ENCODE measurements around the gene KATNA1.

Gene KATNA1

GRCh38 chr6:149636124-149636523 is 12.4 kb downstream of the KATNA1 start:
- no peak overlapping the region for H2BK12ac ChIP-seq (ENCODE audit: low read length)
- no CpG with 5 or more reads among the region's 2 CpGs for WGBS (ENCODE audit: extremely low coverage, insufficient coverage, insufficient read length)
- H3K79me2 ChIP-seq (ENCODE audit: control insufficient read depth, insufficient read depth, low read length, poor library complexity), result no peaks in the 10 kb centered on the region
- DNase-seq, result peak in 1 of 2 donors; percentile 33
- no peak overlapping the region for H2AFZ ChIP-seq (ENCODE audit: insufficient read depth, low read length, poor library complexity)
- H2AK5ac ChIP-seq (ENCODE audit: low read length), result no peak overlapping the region
- no peak overlapping the region for H4K91ac ChIP-seq (ENCODE audit: low read depth, low read length)
- no peaks in the 10 kb centered on the region for H3K27me3 ChIP-seq (ENCODE audit: insufficient read depth, low read length)
- H2BK120ac ChIP-seq (ENCODE audit: insufficient read depth, low read length, poor library complexity), result no peak overlapping the region
- H3K4me2 ChIP-seq (ENCODE audit: low read length), result no peak overlapping the region
- no peak overlapping the region for H3K18ac ChIP-seq (ENCODE audit: low read length)
- H3K4me1 ChIP-seq (ENCODE audit: control insufficient read depth in 1 of 2, insufficient read depth in 2 of 2, low read length in 2 of 2), result no peaks in the 10 kb centered on the region
- no peak overlapping the region for H3K14ac ChIP-seq (ENCODE audit: low read length)
- H3K36me3 ChIP-seq (ENCODE audit: control insufficient read depth in 1 of 2, insufficient read depth in 2 of 2, low read length in 2 of 2), result peaks cover 2 to 4% of the 10 kb centered on the region in 2 experiments
- no peak overlapping the region for H4K12ac ChIP-seq (ENCODE audit: low read depth, low read length)
- no peak overlapping the region for H3K27ac ChIP-seq (ENCODE audit: low read depth, low read length)
- H2BK5ac ChIP-seq (ENCODE audit: low read depth, low read length, poor library complexity), result no peak overlapping the region
- H3K23ac ChIP-seq (ENCODE audit: low read length), result no peak overlapping the region
- H3K4ac ChIP-seq (ENCODE audit: low read depth, low read length), result no peak overlapping the region
- H3K4me3 ChIP-seq (ENCODE audit: low read depth, low read length), result no peak overlapping the region
- H3K9me3 ChIP-seq (ENCODE audit: insufficient read depth, low read depth, low read length), result no peaks in the 10 kb centered on the region
- H3K79me1 ChIP-seq (ENCODE audit: low read length), result no peaks in the 10 kb centered on the region
- H4K8ac ChIP-seq (ENCODE audit: low read depth, low read length), result no peak overlapping the region
- no peak overlapping the region for H3K9ac ChIP-seq (ENCODE audit: low read length)

- H2BK5ac ChIP-seq (ENCODE audit: low read depth, low read length, poor library complexity), result no peak overlapping the region
- H3K14ac ChIP-seq (ENCODE audit: low read length), result no peak overlapping the region
- H3K27me3 ChIP-seq (ENCODE audit: insufficient read depth, low read length), result no peaks in the 10 kb centered on the region
- no peaks in the 10 kb centered on the region for H3K79me1 ChIP-seq (ENCODE audit: low read length)
- no peak overlapping the region for H3K4ac ChIP-seq (ENCODE audit: low read depth, low read length)
- no peaks in the 10 kb centered on the region for H3K79me2 ChIP-seq (ENCODE audit: control insufficient read depth, insufficient read depth, low read length, poor library complexity)
- DNase-seq, result no peak
- no peak overlapping the region for H3K4me2 ChIP-seq (ENCODE audit: low read length)
- H3K36me3 ChIP-seq (ENCODE audit: control insufficient read depth in 1 of 2, insufficient read depth in 2 of 2, low read length in 2 of 2), result peaks cover 2 to 4% of the 10 kb centered on the region in 2 experiments
- no peak overlapping the region for H3K18ac ChIP-seq (ENCODE audit: low read length)
- no peaks in the 10 kb centered on the region for H3K9me3 ChIP-seq (ENCODE audit: insufficient read depth, low read depth, low read length)
- no peak overlapping the region for H3K23ac ChIP-seq (ENCODE audit: low read length)
- H4K8ac ChIP-seq (ENCODE audit: low read depth, low read length), result no peak overlapping the region
- H3K27ac ChIP-seq (ENCODE audit: low read depth, low read length), result no peak overlapping the region
- no peak overlapping the region for H3K4me3 ChIP-seq (ENCODE audit: low read depth, low read length)
- no peak overlapping the region for H2AFZ ChIP-seq (ENCODE audit: insufficient read depth, low read length, poor library complexity)
- H3K9ac ChIP-seq (ENCODE audit: low read length), result no peak overlapping the region
- no peaks in the 10 kb centered on the region for H3K4me1 ChIP-seq (ENCODE audit: control insufficient read depth in 1 of 2, insufficient read depth in 2 of 2, low read length in 2 of 2)
- H2AK5ac ChIP-seq (ENCODE audit: low read length), result no peak overlapping the region
- H4K91ac ChIP-seq (ENCODE audit: low read depth, low read length), result no peak overlapping the region
- no peak overlapping the region for H2BK120ac ChIP-seq (ENCODE audit: insufficient read depth, low read length, poor library complexity)
- H4K12ac ChIP-seq (ENCODE audit: low read depth, low read length), result no peak overlapping the region
- WGBS (ENCODE audit: extremely low coverage, insufficient coverage, insufficient read length), result no CpG with 5 or more reads among the region's 1 CpG
- H2BK12ac ChIP-seq (ENCODE audit: low read length), result no peak overlapping the region
Measured at GRCh38 chr6:149634315-149634714, 14.2 kb downstream of the KATNA1 start.

GRCh38 chr6:149628875-149629510 is 19.5 kb downstream of the KATNA1 start:
- Histone ChIP-seq H2AFZ (ENCODE audit: insufficient read depth, low read length, poor library complexity) (no peak overlapping the region), H2AK5ac (ENCODE audit: low read length) (no peak overlapping the region), H3K23ac (ENCODE audit: low read length) (no peak overlapping the region), H3K4me1 (ENCODE audit: control insufficient read depth in 1 of 2, insufficient read depth in 2 of 2, low read length in 2 of 2) (no peaks in the 10 kb centered on the region), H4K8ac (ENCODE audit: low read depth, low read length) (no peak overlapping the region), H3K27ac (ENCODE audit: low read depth, low read length) (no peak overlapping the region), H3K79me2 (ENCODE audit: control insufficient read depth, insufficient read depth, low read length, poor library complexity) (no peaks in the 10 kb centered on the region), H3K27me3 (ENCODE audit: insufficient read depth, low read length) (no peaks in the 10 kb centered on the region), H3K4me3 (ENCODE audit: low read depth, low read length) (no peak overlapping the region), H3K36me3 (ENCODE audit: control insufficient read depth in 1 of 2, insufficient read depth in 2 of 2, low read length in 2 of 2) (peaks cover 2% of the 10 kb centered on the region in 2 experiments), H3K4me2 (ENCODE audit: low read length) (no peak overlapping the region), H3K79me1 (ENCODE audit: low read length) (no peaks in the 10 kb centered on the region), H2BK5ac (ENCODE audit: low read depth, low read length, poor library complexity) (no peak overlapping the region), H2BK12ac (ENCODE audit: low read length) (no peak overlapping the region), H4K91ac (ENCODE audit: low read depth, low read length) (no peak overlapping the region), H3K14ac (ENCODE audit: low read length) (no peak overlapping the region), H4K12ac (ENCODE audit: low read depth, low read length) (no peak overlapping the region), H3K18ac (ENCODE audit: low read length) (no peak overlapping the region), H3K9me3 (ENCODE audit: insufficient read depth, low read depth, low read length) (no peaks in the 10 kb centered on the region), H3K9ac (ENCODE audit: low read length) (no peak overlapping the region), H3K4ac (ENCODE audit: low read depth, low read length) (no peak overlapping the region), H2BK120ac (ENCODE audit: insufficient read depth, low read length, poor library complexity) (no peak overlapping the region)
- no peak for DNase-seq
- no CpG with 5 or more reads among the region's 4 CpGs for WGBS (ENCODE audit: extremely low coverage, insufficient coverage, insufficient read length)

GRCh38 chr6:149627672-149628071 is 20.8 kb downstream of the KATNA1 start:
- Histone ChIP-seq H2BK5ac (ENCODE audit: low read depth, low read length, poor library complexity) (no peak overlapping the region), H4K91ac (ENCODE audit: low read depth, low read length) (no peak overlapping the region), H3K18ac (ENCODE audit: low read length) (no peak overlapping the region), H3K4ac (ENCODE audit: low read depth, low read length) (no peak overlapping the region), H3K4me3 (ENCODE audit: low read depth, low read length) (no peak overlapping the region), H3K36me3 (ENCODE audit: control insufficient read depth in 1 of 2, insufficient read depth in 2 of 2, low read length in 2 of 2) (peaks cover 0 to 4% of the 10 kb centered on the region in 2 experiments), H3K14ac (ENCODE audit: low read length) (no peak overlapping the region), H3K79me1 (ENCODE audit: low read length) (no peaks in the 10 kb centered on the region), H2BK120ac (ENCODE audit: insufficient read depth, low read length, poor library complexity) (no peak overlapping the region), H3K23ac (ENCODE audit: low read length) (peak overlapping the region; percentile 3), H2BK12ac (ENCODE audit: low read length) (no peak overlapping the region), H2AFZ (ENCODE audit: insufficient read depth, low read length, poor library complexity) (no peak overlapping the region), H3K79me2 (ENCODE audit: control insufficient read depth, insufficient read depth, low read length, poor library complexity) (no peaks in the 10 kb centered on the region), H3K4me2 (ENCODE audit: low read length) (no peak overlapping the region), H4K12ac (ENCODE audit: low read depth, low read length) (no peak overlapping the region), H2AK5ac (ENCODE audit: low read length) (no peak overlapping the region), H3K4me1 (ENCODE audit: control insufficient read depth in 1 of 2, insufficient read depth in 2 of 2, low read length in 2 of 2) (no peaks in the 10 kb centered on the region), H3K27me3 (ENCODE audit: insufficient read depth, low read length) (no peaks in the 10 kb centered on the region), H3K9ac (ENCODE audit: low read length) (no peak overlapping the region), H4K8ac (ENCODE audit: low read depth, low read length) (no peak overlapping the region), H3K9me3 (ENCODE audit: insufficient read depth, low read depth, low read length) (no peaks in the 10 kb centered on the region), H3K27ac (ENCODE audit: low read depth, low read length) (no peak overlapping the region)
- DNase-seq, result peak; percentile 48 to 59

Measured in trophoblast cell (in vitro differentiated cells and primary cell).